ENCODE data around the gene EPHA7. TPM values are rescaled to one million over a fixed set of nuclear protein-coding genes. Genes with fewer than 3 reads are reported as not detected.

EPHA7 gene
- under 0.01 TPM in 1 of 2 replicates, not detected in the other for total RNA-seq
- 0.03 TPM in 1 of 2 replicates, not detected in the other for polyA plus RNA-seq
- not detected in 2 replicates for polyA plus RNA-seq (2012)
- not detected in 2 replicates for polyA minus RNA-seq (ENCODE audit: low replicate concordance)

DNA sequence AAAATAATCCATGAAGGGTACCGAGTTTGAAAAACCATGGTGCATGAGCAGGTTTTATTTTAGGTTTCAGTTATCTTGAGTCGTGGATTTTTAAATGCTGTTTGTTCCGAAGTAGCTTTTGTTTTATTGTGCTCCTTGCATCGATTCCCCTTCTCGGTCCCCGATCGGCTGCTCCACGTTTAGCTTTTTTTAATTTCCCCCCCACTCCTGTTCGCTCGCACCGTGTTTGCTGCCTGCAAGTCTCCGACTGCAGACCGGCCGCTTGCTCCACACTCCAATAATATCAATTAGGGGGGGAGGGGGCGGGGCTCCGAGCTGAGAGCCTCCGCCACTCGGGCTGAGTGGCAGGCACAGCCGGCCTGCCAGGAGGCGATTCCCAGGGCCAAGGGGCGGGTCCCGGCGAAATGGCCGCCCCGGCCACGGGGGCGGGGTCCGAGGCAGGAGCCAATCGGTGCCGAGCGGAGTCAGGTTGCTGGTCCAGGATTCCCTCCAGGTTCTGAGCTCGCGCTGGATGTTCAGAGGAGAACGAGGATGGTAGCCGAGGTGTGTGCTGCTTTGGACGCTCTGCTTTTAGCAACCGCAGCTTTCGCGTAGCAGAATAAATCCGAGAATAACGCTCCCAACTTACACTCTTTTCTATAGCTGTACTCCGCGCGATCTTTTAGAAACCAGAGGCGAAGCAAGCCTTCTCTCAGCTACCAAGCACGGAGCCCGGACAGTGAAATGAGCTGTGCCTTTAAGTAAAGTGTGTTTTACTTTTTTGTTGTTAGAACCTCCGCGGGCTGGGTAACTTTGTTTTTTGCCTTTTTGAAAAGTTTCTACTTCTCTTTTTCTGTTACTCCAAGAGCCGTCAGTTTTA, at the start of gene EPHA7:
Gene EPHA7, minus strand, starts transcription at position 256 of the 859 bp plus-strand sequence. Its CDS starts 218 bp downstream, at position 38.
- H3K9ac ChIP-seq (ENCODE audit: insufficient read depth, low read length): no peak within 1 kb of the TSS
- H3K9me3 ChIP-seq (ENCODE audit: control insufficient read depth, insufficient read depth, low read depth, low read length): no peaks in the 10 kb centered on the region
- H2AFZ ChIP-seq (ENCODE audit: low read length): peak within 1 kb of the TSS; percentile 71
- H4K20me1 ChIP-seq (ENCODE audit: control insufficient read depth, extremely low read depth, insufficient read depth, low read length): no peaks in the 10 kb centered on the region
- H3K27ac ChIP-seq (ENCODE audit: insufficient read depth, low read length): no peak within 1 kb of the TSS
- H3K27me3 ChIP-seq (ENCODE audit: control insufficient read depth, insufficient read depth, low read length): peaks cover 16% of the 10 kb centered on the region
- H3K4me1 ChIP-seq (ENCODE audit: control insufficient read depth, extremely low read depth, insufficient read depth, low read length): no peaks in the 10 kb centered on the region
- TF ChIP-seq, protein P1, sequence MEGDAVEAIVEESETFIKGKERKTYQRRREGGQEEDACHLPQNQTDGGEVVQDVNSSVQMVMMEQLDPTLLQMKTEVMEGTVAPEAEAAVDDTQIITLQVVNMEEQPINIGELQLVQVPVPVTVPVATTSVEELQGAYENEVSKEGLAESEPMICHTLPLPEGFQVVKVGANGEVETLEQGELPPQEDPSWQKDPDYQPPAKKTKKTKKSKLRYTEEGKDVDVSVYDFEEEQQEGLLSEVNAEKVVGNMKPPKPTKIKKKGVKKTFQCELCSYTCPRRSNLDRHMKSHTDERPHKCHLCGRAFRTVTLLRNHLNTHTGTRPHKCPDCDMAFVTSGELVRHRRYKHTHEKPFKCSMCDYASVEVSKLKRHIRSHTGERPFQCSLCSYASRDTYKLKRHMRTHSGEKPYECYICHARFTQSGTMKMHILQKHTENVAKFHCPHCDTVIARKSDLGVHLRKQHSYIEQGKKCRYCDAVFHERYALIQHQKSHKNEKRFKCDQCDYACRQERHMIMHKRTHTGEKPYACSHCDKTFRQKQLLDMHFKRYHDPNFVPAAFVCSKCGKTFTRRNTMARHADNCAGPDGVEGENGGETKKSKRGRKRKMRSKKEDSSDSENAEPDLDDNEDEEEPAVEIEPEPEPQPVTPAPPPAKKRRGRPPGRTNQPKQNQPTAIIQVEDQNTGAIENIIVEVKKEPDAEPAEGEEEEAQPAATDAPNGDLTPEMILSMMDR (conservative IDR thresholded peaks at IDR 0.05 in 1 of 2, IDR thresholded peaks at IDR 0.05 in 1 of 2; ENCODE audit: low read depth in 1 of 2, low read length in 2 of 2): no peak
- TF ChIP-seq EZH2 (IDR thresholded peaks at IDR 0.05; ENCODE audit: low read length, missing control alignments): no peak
- H3K36me3 ChIP-seq (ENCODE audit: control insufficient read depth, insufficient read depth, low read length): no peaks in the 10 kb centered on the region
- H3K4me3 ChIP-seq (replicated peaks in 1 of 4; ENCODE audit: control extremely low read depth in 1 of 4, insufficient read depth in 1 of 4, low read depth in 3 of 4, low read length in 4 of 4): peak within 1 kb of the TSS; percentile 10 to 92 (median 29)
- DNase-seq (ENCODE audit: low read depth in 2 of 2): peak; percentile 89 to 95
- H3K4me2 ChIP-seq (ENCODE audit: extremely low read depth, insufficient read depth, low read length): peak within 1 kb of the TSS; percentile 87
- H3K79me2 ChIP-seq (ENCODE audit: control insufficient read depth, insufficient read depth, low read length): no peaks in the 10 kb centered on the region

DNA sequence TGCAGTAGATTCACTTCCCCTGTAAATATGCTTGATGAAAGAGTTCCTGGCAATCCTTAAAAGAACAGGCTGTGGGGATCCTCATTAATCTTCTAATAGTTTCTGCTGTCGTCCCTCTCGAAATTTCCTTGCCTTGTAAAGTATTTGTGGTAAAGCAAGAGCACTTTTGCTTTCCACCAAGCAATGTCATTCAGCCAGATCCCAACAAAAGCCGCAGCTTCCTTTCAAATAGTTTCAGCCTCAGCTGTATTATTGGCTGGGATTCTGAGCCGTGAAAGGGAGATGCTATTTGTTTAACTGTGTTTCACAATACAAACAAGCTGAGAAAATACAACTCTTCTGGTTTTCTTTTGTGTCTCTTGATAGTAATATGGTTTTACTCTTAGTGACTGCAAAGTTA, 48.9 kb upstream of the EPHA7 start:
- no peaks in the 10 kb centered on the region for H3K9me3 ChIP-seq (ENCODE audit: control insufficient read depth, insufficient read depth, low read depth, low read length)
- no peak overlapping the region for H3K9ac ChIP-seq (ENCODE audit: insufficient read depth, low read length)
- no peaks in the 10 kb centered on the region for H3K4me1 ChIP-seq (ENCODE audit: control insufficient read depth, extremely low read depth, insufficient read depth, low read length)
- no peaks in the 10 kb centered on the region for H3K79me2 ChIP-seq (ENCODE audit: control insufficient read depth, insufficient read depth, low read length)
- H4K20me1 ChIP-seq (ENCODE audit: control insufficient read depth, extremely low read depth, insufficient read depth, low read length): no peaks in the 10 kb centered on the region
- no peaks in the 10 kb centered on the region for H3K36me3 ChIP-seq (ENCODE audit: control insufficient read depth, insufficient read depth, low read length)
- TF ChIP-seq, protein P1 (conservative IDR thresholded peaks at IDR 0.05 in 1 of 2, IDR thresholded peaks at IDR 0.05 in 1 of 2; ENCODE audit: low read depth in 1 of 2, low read length in 2 of 2): no peak
- TF ChIP-seq EZH2 (IDR thresholded peaks at IDR 0.05; ENCODE audit: low read length, missing control alignments): no peak
- no peak overlapping the region for H3K4me3 ChIP-seq (replicated peaks in 1 of 4; ENCODE audit: control extremely low read depth in 1 of 4, insufficient read depth in 1 of 4, low read depth in 3 of 4, low read length in 4 of 4)
- H3K27ac ChIP-seq (ENCODE audit: insufficient read depth, low read length): no peak overlapping the region
- DNase-seq (ENCODE audit: low read depth in 2 of 2): peak; percentile 65 to 69
- H2AFZ ChIP-seq (ENCODE audit: low read length): no peak overlapping the region
- H3K27me3 ChIP-seq (ENCODE audit: control insufficient read depth, insufficient read depth, low read length): no peaks in the 10 kb centered on the region
- no peak overlapping the region for H3K4me2 ChIP-seq (ENCODE audit: extremely low read depth, insufficient read depth, low read length)

DNA sequence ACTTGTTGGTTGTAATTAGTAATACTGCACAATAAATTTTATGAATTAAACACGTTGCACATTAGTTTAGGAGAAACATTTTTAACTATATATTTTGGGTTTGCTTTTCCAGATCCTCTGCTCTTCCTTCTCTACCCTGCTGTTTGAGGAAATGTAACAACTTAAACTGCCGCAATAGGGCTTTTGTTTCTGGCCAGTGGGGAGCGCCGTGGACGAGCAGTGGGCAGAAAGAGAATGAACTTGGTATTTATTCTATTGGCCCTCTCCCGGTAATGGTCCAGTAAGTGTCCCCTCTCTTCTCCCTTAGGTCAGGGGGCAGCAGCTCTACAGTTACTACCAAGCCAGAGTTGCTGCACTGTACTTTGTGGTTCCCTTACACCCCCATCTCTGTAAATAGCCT, 35.2 kb upstream of the EPHA7 start:
- Histone ChIP-seq H3K79me2 (ENCODE audit: control insufficient read depth, insufficient read depth, low read length) (no peaks in the 10 kb centered on the region), H4K20me1 (ENCODE audit: control insufficient read depth, extremely low read depth, insufficient read depth, low read length) (no peaks in the 10 kb centered on the region), H3K4me1 (ENCODE audit: control insufficient read depth, extremely low read depth, insufficient read depth, low read length) (no peaks in the 10 kb centered on the region), H3K4me3 (replicated peaks in 1 of 4; ENCODE audit: control extremely low read depth in 1 of 4, insufficient read depth in 1 of 4, low read depth in 3 of 4, low read length in 4 of 4) (no peak overlapping the region), H3K4me2 (ENCODE audit: extremely low read depth, insufficient read depth, low read length) (no peak overlapping the region), H3K9ac (ENCODE audit: insufficient read depth, low read length) (no peak overlapping the region), H2AFZ (ENCODE audit: low read length) (no peak overlapping the region), H3K9me3 (ENCODE audit: control insufficient read depth, insufficient read depth, low read depth, low read length) (no peaks in the 10 kb centered on the region), H3K27me3 (ENCODE audit: control insufficient read depth, insufficient read depth, low read length) (no peaks in the 10 kb centered on the region), H3K36me3 (ENCODE audit: control insufficient read depth, insufficient read depth, low read length) (no peaks in the 10 kb centered on the region), H3K27ac (ENCODE audit: insufficient read depth, low read length) (no peak overlapping the region)
- no peak for DNase-seq (ENCODE audit: low read depth in 2 of 2)
- TF ChIP-seq, protein P1 (conservative IDR thresholded peaks at IDR 0.05 in 1 of 2, IDR thresholded peaks at IDR 0.05 in 1 of 2; ENCODE audit: low read depth in 1 of 2, low read length in 2 of 2): no peak
- TF ChIP-seq EZH2 (IDR thresholded peaks at IDR 0.05; ENCODE audit: low read length, missing control alignments): no peak
